Measurements from ENCODE around the gene SAPCD2.

The SAPCD2 gene

GRCh38 chr9:137026828-137027227, 43.5 kb downstream of the SAPCD2 start:
- no peak for DNase-seq (ENCODE audit: extremely low spot score)
- ChIA-PET POLR2A (interaction anchor here (0.6 kb wide), 1 partner anchor 58 kb away, joined by 3 read pairs; no protein-coding TSS in a partner anchor), CTCF (interaction anchor here (1.0 to 4.7 kb wide), 8 partner anchors 9 to 260 kb away, joined by 3 to 38 read pairs (median 5); partner anchors contain the start of gene NPDC1)
- TF ChIP-seq, protein P1, sequence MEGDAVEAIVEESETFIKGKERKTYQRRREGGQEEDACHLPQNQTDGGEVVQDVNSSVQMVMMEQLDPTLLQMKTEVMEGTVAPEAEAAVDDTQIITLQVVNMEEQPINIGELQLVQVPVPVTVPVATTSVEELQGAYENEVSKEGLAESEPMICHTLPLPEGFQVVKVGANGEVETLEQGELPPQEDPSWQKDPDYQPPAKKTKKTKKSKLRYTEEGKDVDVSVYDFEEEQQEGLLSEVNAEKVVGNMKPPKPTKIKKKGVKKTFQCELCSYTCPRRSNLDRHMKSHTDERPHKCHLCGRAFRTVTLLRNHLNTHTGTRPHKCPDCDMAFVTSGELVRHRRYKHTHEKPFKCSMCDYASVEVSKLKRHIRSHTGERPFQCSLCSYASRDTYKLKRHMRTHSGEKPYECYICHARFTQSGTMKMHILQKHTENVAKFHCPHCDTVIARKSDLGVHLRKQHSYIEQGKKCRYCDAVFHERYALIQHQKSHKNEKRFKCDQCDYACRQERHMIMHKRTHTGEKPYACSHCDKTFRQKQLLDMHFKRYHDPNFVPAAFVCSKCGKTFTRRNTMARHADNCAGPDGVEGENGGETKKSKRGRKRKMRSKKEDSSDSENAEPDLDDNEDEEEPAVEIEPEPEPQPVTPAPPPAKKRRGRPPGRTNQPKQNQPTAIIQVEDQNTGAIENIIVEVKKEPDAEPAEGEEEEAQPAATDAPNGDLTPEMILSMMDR (IDR thresholded peaks at IDR 0.05; ENCODE audit: control extremely low read depth, extremely low read depth, low read depth, missing control alignments) = no peak

- DNase-seq (ENCODE audit: extremely low spot score) = no peak
- ChIA-PET POLR2A (interaction anchor here (0.6 kb wide), 1 partner anchor 59 kb away, joined by 3 read pairs; no protein-coding TSS in a partner anchor), CTCF (interaction anchor here (1.0 to 4.7 kb wide), 8 partner anchors 9 to 260 kb away, joined by 3 to 38 read pairs (median 5); partner anchors contain the start of gene SAPCD2)
- TF ChIP-seq, protein P1 (IDR thresholded peaks at IDR 0.05; ENCODE audit: control extremely low read depth, extremely low read depth, low read depth, missing control alignments) = no peak
Observed at GRCh38 chr9:137026384-137026783, 44.0 kb downstream of the SAPCD2 start.

GRCh38 chr9:137025517-137025966, 44.8 kb downstream of the SAPCD2 start:
- no peak for DNase-seq (ENCODE audit: extremely low spot score)
- TF ChIP-seq, protein P1 (IDR thresholded peaks at IDR 0.05; ENCODE audit: control extremely low read depth, extremely low read depth, low read depth, missing control alignments) = no peak
- CTCF ChIA-PET = interaction anchor here (1.0 to 3.7 kb wide), 7 partner anchors 10 to 240 kb away, joined by 3 to 38 read pairs (median 6); partner anchors contain the start of genes NPDC1 and SAPCD2
- POLR2A ChIA-PET = no interaction called here

DNA sequence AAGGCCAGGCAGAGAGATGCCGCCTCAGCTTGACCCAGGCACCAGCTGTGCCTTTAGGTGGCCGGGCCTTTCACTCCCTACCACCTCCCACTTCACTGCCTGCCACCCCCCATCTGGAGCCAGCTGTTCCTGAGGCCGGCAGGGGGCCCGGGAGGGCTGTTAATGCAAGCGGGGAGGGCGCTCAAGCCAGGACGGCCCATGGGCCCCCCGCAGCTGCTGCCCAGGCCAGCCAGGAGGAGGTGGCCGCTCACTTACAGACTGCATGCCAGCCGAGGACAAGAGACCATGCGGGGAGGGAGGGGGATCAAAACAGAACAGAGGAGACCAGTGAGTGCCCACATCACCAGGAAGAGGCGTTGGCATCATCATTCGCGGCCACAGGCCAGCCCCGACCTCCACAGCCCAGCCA, 46.8 kb downstream of the SAPCD2 start:
- TF ChIP-seq, protein P1 (IDR thresholded peaks at IDR 0.05; ENCODE audit: control extremely low read depth, extremely low read depth, low read depth, missing control alignments) = no peak
- CTCF ChIA-PET = interaction anchor here (1.3 kb wide), 1 partner anchor 44 kb away, joined by 3 read pairs; no protein-coding TSS in a partner anchor
- DNase-seq (ENCODE audit: extremely low spot score) = no peak
- POLR2A ChIA-PET = no interaction called here

DNA sequence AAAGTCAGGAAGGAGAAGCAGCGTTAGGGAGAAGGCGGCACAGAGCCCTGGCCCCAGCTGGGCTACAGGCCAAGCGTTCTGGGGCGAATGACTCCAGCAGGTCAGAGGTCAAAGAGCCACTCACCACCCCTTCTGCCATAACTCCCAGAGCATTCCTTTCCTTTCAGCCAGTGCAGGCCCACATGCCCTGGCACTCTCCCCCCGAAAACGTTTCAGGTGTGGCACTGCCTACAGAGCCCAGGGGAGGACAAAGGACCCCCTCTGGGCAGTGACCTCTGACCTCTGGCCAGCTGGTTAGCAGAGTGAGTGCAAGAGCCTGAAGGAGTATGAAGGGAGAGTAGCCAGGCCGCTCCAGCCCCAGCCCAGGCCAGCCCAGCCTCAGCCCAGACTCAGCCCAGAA, 47.2 kb downstream of the SAPCD2 start:
- ChIA-PET CTCF (interaction anchor here (1.3 kb wide), 1 partner anchor 45 kb away, joined by 3 read pairs; no protein-coding TSS in a partner anchor), POLR2A (no interaction called here)
- DNase-seq (ENCODE audit: extremely low spot score) = no peak
- TF ChIP-seq, protein P1 (IDR thresholded peaks at IDR 0.05; ENCODE audit: control extremely low read depth, extremely low read depth, low read depth, missing control alignments) = no peak

DNA sequence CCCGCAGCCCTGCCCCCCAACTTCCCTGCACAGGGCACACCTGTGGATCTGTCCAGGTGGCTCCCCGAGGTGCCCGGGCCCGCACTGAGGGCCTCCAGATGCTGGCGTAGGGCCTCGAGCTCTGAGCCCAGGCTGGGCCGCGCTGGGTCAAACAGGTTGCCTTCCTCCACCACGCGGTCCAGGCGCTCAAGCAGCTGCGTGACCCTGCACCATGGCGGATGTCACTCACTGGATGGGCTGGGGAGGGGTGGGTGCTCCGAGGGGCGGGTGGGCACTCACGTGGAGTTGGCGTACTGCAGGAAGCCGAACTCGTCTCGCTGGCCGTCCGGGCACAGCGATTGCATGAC, 47.7 kb downstream of the SAPCD2 start:
- TF ChIP-seq, protein P1 (IDR thresholded peaks at IDR 0.05; ENCODE audit: control extremely low read depth, extremely low read depth, low read depth, missing control alignments) = no peak
- no peak for DNase-seq (ENCODE audit: extremely low spot score)
- CTCF ChIA-PET = interaction anchor here (0.9 to 2.4 kb wide), 2 partner anchors 12 to 75 kb away, joined by 3 to 13 read pairs; no protein-coding TSS in a partner anchor
- POLR2A ChIA-PET = no interaction called here

All from GM10248 (cell line).